GM23338 (cell line): ENCODE results near the gene HOXC4. TPM values are rescaled to one million over a fixed set of nuclear protein-coding genes. Genes with fewer than 3 reads are reported as not detected.
A peak's percentile ranks its signal among the peaks of the same experiment; 100 is the strongest.
"Not testable (repeated sequence)": the region's sequence is repeated elsewhere in the genome, so short reads cannot be mapped to it uniquely, and the experiment has no call there.

Experiments
- ATAC-seq: fragments of 200-7000 bp; cut with Tn5 transposase; 3 replicates; pipeline ENCODE4 v1.9.1; 2020
- DNase-seq: peaks from one replicate; pipeline ENCODE4 v3.0.0-alpha.2; 2015; ENCODE audit warnings: low spot score
- H2AFZ ChIP-seq: fragments of 200-600 bp; sonication (generic); 2 replicates; pipeline ENCODE4 v1.8.0; 2016; ENCODE audit warnings: antibody characterized with exemption, mild to moderate bottlenecking, moderate library complexity
- H3F3A ChIP-seq: fragments of 200-600 bp; sonication (generic); replicated peaks from 2 replicates; pipeline ENCODE4 v1.8.0; 2017; ENCODE audit warnings: antibody characterized with exemption, mixed run types, low read depth
- H3K27ac ChIP-seq: fragments of 200-600 bp; sonication (generic); 2 replicates; pipeline ENCODE4 v1.6.1; 2016; ENCODE audit warnings: low read depth
- H3K27me3 ChIP-seq: fragments of 200-600 bp; sonication (generic); 2 replicates; pipeline ENCODE4 v1.8.0; 2016; ENCODE audit warnings: mild to moderate bottlenecking, mixed run types, moderate library complexity; ENCODE audit not compliant: insufficient read depth
- H3K36me3 ChIP-seq: fragments of 200-600 bp; sonication (generic); 2 replicates; pipeline ENCODE4 v1.8.0; 2016; ENCODE audit warnings: mild to moderate bottlenecking; ENCODE audit not compliant: insufficient read depth
- H3K4me1 ChIP-seq: fragments of 200-600 bp; sonication (generic); 2 replicates; pipeline ENCODE4 v1.8.0; 2016; ENCODE audit warnings: mild to moderate bottlenecking, moderate library complexity; ENCODE audit not compliant: insufficient read depth
- H3K4me2 ChIP-seq: fragments of 200-600 bp; sonication (generic); 2 replicates; pipeline ENCODE4 v1.7.1; 2017; ENCODE audit warnings: mixed run types
- H3K4me3 ChIP-seq: fragments of 200-600 bp; sonication (generic); 2 replicates; pipeline ENCODE4 v1.6.1; 2016; ENCODE audit warnings: mixed run types
- H3K79me2 ChIP-seq: fragments of 200-600 bp; sonication (generic); replicated peaks from 2 replicates; pipeline ENCODE4 v1.8.0; 2017; ENCODE audit warnings: mild to moderate bottlenecking; ENCODE audit not compliant: insufficient read depth
- H3K9me2 ChIP-seq: fragments of 200-600 bp; sonication (generic); 2 replicates; pipeline ENCODE4 v1.8.0; 2017; ENCODE audit not compliant: insufficient read depth
- H4K20me1 ChIP-seq: fragments of 200-600 bp; sonication (generic); replicated peaks from 2 replicates; pipeline ENCODE4 v1.8.0; 2017; ENCODE audit warnings: mild to moderate bottlenecking; ENCODE audit not compliant: insufficient read depth
- H3K27ac Mint-ChIP-seq: 2 replicates; pipeline ENCODE4 v1.8.0; 2020; ENCODE audit warnings: inconsistent platforms, mild to moderate bottlenecking, moderate library complexity, mixed read lengths
- H3K27me3 Mint-ChIP-seq: 3 replicates; pipeline ENCODE4 v1.8.0; 2022; ENCODE audit warnings: low read depth, mild to moderate bottlenecking, moderate library complexity, mixed read lengths, inconsistent platforms; ENCODE audit not compliant: insufficient read depth, poor library complexity
- H3K36me3 Mint-ChIP-seq: 3 replicates; pipeline ENCODE4 v1.8.0; 2021; ENCODE audit warnings: low read depth, mild to moderate bottlenecking, inconsistent platforms, moderate library complexity, mixed read lengths
- H3K4me1 Mint-ChIP-seq: 3 replicates; pipeline ENCODE4 v1.8.0; 2020; ENCODE audit warnings: mild to moderate bottlenecking, inconsistent platforms, mixed read lengths
- H3K4me3 Mint-ChIP-seq: 3 replicates; pipeline ENCODE4 v1.8.0; 2021; ENCODE audit warnings: moderate library complexity, mild to moderate bottlenecking, inconsistent platforms, mixed read lengths
- H3K9me3 Mint-ChIP-seq: 3 replicates; pipeline ENCODE4 v1.8.0; 2020; ENCODE audit warnings: moderate library complexity, mild to moderate bottlenecking, inconsistent platforms, mixed read lengths
- EZH2 ChIP-seq: fragments of 200-600 bp; sonication (generic); IDR thresholded peaks from one replicate; pipeline ENCODE4 v1.8.0; 2017; ENCODE audit warnings: antibody characterized with exemption, mild to moderate bottlenecking, low read depth; ENCODE audit not compliant: unreplicated experiment
- EZH2phosphoT487 ChIP-seq: fragments of 200-600 bp; sonication (generic); IDR thresholded peaks from one replicate; pipeline ENCODE4 v1.8.1; 2018; ENCODE audit warnings: antibody characterized with exemption; ENCODE audit not compliant: unreplicated experiment
- polyA plus RNA-seq: library from polyadenylated mRNA; unstranded; fragments of >200 nt; fragmentation: Nextera tagmentation; extraction: Ambion mirVana; gene quantifications from 2 replicates; pipeline ENCODE4 v1.2.1, GENCODE V29; 2016
- total RNA-seq: library from RNA; depleted of rRNA; stranded (reverse); fragments of >200 nt; shearing (Covaris generic); gene quantifications from 2 replicates; pipeline ENCODE4 v1.2.3, GENCODE V29; 2014

HOXC4 gene
- total and polyA plus RNA-seq, 2 experiments from 2014 or later, result not detected

GRCh38 chr12:54080008-54080924 is 26.6 kb downstream of the HOXC4 start:
- H3K9me2 ChIP-seq, H3K79me2 ChIP-seq, H3K27ac ChIP-seq, H3K27ac Mint-ChIP-seq, ATAC-seq, H3K36me3 Mint-ChIP-seq, H3K36me3 ChIP-seq, H4K20me1 ChIP-seq, H3K9me3 Mint-ChIP-seq, H3F3A ChIP-seq, H2AFZ ChIP-seq: not testable (repeated sequence)
- peak; percentile 41 for DNase-seq
- Mint-ChIP-seq H3K4me3 (peak overlapping the region; percentile 21; the same call in 1 of the 3 replicates), H3K27me3 (peaks cover 93% of the 10 kb centered on the region), H3K4me1 (peaks cover 56% of the 10 kb centered on the region)
- Histone ChIP-seq H3K4me2 (peak overlapping the region; percentile 64), H3K4me1 (peaks cover 60% of the 10 kb centered on the region), H3K4me3 (peak overlapping the region; percentile 30; the same call in 1 of the 2 replicates), H3K27me3 (peaks cover 94% of the 10 kb centered on the region)
- TF ChIP-seq EZH2 (peak; percentile 82), EZH2phosphoT487 (peak; percentile 27)

DNA sequence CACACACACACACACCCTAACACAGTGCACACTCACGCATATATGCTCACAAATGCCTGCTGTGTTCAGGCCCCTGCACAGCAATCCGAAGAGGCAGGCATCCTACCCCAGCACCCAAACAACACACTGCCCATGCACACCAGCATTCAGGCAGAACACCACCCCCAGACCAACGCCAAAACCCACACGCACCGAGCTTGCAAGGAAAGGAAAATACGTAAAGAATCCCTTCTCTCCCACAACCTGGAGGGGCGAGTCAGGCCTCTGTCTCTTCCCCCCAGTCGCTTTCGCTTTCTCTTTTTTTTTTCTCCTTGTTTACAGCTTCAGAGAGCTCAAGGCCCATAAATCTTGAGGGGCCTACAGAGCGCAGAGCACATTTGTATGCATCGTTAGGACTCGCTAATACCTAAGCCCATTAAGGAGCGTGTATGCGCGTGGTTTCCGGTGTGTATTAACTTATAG is 27.4 kb downstream of the HOXC4 start:
- H3K9me3 Mint-ChIP-seq, H3K79me2 ChIP-seq, H2AFZ ChIP-seq, H3K9me2 ChIP-seq, H4K20me1 ChIP-seq, H3K36me3 Mint-ChIP-seq, ATAC-seq, H3F3A ChIP-seq, H3K36me3 ChIP-seq, H3K27ac ChIP-seq, H3K27ac Mint-ChIP-seq: not testable (repeated sequence)
- peaks cover 98% of the 10 kb centered on the region for H3K27me3 ChIP-seq
- peaks cover 50% of the 10 kb centered on the region for H3K4me1 Mint-ChIP-seq
- H3K4me3 Mint-ChIP-seq, result peak overlapping the region; percentile 38; the same call in 2 of the 3 replicates
- peak overlapping the region; percentile 66 for H3K4me2 ChIP-seq
- peak overlapping the region; percentile 36; the same call in 1 of the 2 replicates for H3K4me3 ChIP-seq
- peaks cover 96% of the 10 kb centered on the region for H3K27me3 Mint-ChIP-seq
- peaks cover 54% of the 10 kb centered on the region for H3K4me1 ChIP-seq
- DNase-seq, result peak; percentile 23

GRCh38 chr12:54081581-54082396 is 28.2 kb downstream of the HOXC4 start:
- Mint-ChIP-seq H3K27me3 (peaks cover 97% of the 10 kb centered on the region), H3K4me1 (peaks cover 44% of the 10 kb centered on the region), H3K4me3 (peak overlapping the region; percentile 53)
- H3F3A ChIP-seq, H2AFZ ChIP-seq, H3K27ac ChIP-seq, H3K36me3 Mint-ChIP-seq, H4K20me1 ChIP-seq, H3K9me2 ChIP-seq, H3K27ac Mint-ChIP-seq, H3K9me3 Mint-ChIP-seq, H3K79me2 ChIP-seq, H3K36me3 ChIP-seq, ATAC-seq: not testable (repeated sequence)
- Histone ChIP-seq H3K4me2 (peak overlapping the region; percentile 66), H3K4me3 (peak overlapping the region; percentile 41), H3K27me3 (peaks cover 99% of the 10 kb centered on the region), H3K4me1 (peaks cover 50% of the 10 kb centered on the region)
- TF ChIP-seq EZH2, result peak; percentile 70
- peak; percentile 45 for TF ChIP-seq EZH2phosphoT487
- DNase-seq, result peak; percentile 78
